Panc1 (cell line): ENCODE data around the gene HPCAL1. TPM values are rescaled to one million over a fixed set of nuclear protein-coding genes. Genes with fewer than 3 reads are reported as not detected.

Experiments used
- ATAC-seq: fragments of 200-7000 bp; cut with Tn5 transposase; 2 replicates; pipeline ENCODE4 v1.9.1; 2020; ENCODE audit warnings: mild to moderate bottlenecking, moderate library complexity
- BruUV-seq: library from RNA; stranded (reverse); fragments of 400-500 nt; replicated peaks from 2 replicates; lab custom pipeline; 2021; lab: Mats Ljungman, UMichigan
- CTCF ChIA-PET: fragments of 300-600 bp; sonication (Branson Sonifier 250); formaldehyde crosslinking; loops from one replicate; lab custom pipeline; 2022; ENCODE audit warnings: antibody characterized with exemption; lab: Charles Lee
- POLR2A ChIA-PET: fragments of 300-600 bp; sonication (Branson Sonifier 250); formaldehyde crosslinking; loops from one replicate; lab custom pipeline; 2022; ENCODE audit warnings: antibody characterized with exemption; lab: Charles Lee
- DNase-seq: peaks from one replicate; pipeline ENCODE4 v3.0.0-alpha.2; 2010; ENCODE audit warnings: low read depth, low spot score
- H3K27ac ChIP-seq: 2 replicates; pipeline ENCODE4 v1.5.1; 2011; ENCODE audit warnings: mild to moderate bottlenecking, low read length, inconsistent platforms
- H3K27me3 ChIP-seq: fragments of 200-500 bp; sonication (Bioruptor generic); 2 replicates; pipeline ENCODE4 v1.6.0; 2014; ENCODE audit warnings: low read length, inconsistent platforms; ENCODE audit not compliant: control insufficient read depth, insufficient read depth
- H3K36me3 ChIP-seq: fragments of 200-500 bp; sonication (Bioruptor generic); 2 replicates; pipeline ENCODE4 v1.5.1; 2014; ENCODE audit warnings: inconsistent platforms, mild to moderate bottlenecking, low read length, moderate library complexity; ENCODE audit not compliant: control insufficient read depth, insufficient read depth
- H3K4me1 ChIP-seq: 2 replicates; pipeline ENCODE4 v1.5.1; 2011; ENCODE audit warnings: inconsistent platforms, mild to moderate bottlenecking, low read length, moderate library complexity; ENCODE audit not compliant: control insufficient read depth, insufficient read depth
- H3K4me3 ChIP-seq, 2 experiments: 2 replicates each; pipeline ENCODE4 v1.5.1; 2011 to 2012; ENCODE audit warnings: low read depth in 2 of 2, low read length in 2 of 2, mild to moderate bottlenecking in 2 of 2, inconsistent platforms in 1 of 2, moderate library complexity in 1 of 2
- H3K9me3 ChIP-seq: fragments of 200-500 bp; sonication (Bioruptor generic); 2 replicates; pipeline ENCODE4 v1.5.1; 2014; ENCODE audit warnings: low read depth, mild to moderate bottlenecking, inconsistent platforms, low read length, moderate library complexity; ENCODE audit not compliant: control insufficient read depth, insufficient read depth
- POLR2AphosphoS5 ChIP-seq: IDR thresholded peaks from 2 replicates; pipeline ENCODE4 v1.6.1; 2012; ENCODE audit warnings: mild to moderate bottlenecking, low read depth, low read length, moderate library complexity
- SIN3A ChIP-seq: IDR thresholded peaks from 2 replicates; pipeline ENCODE4 v1.6.1; 2012; ENCODE audit warnings: low read depth, mild to moderate bottlenecking, low read length, moderate library complexity, borderline replicate concordance; ENCODE audit not compliant: insufficient read depth
- TCF7L2 ChIP-seq: IDR thresholded peaks from 2 replicates; pipeline ENCODE4 v1.6.1; 2011; ENCODE audit warnings: mild to moderate bottlenecking, low read depth, low read length, inconsistent platforms
- in situ Hi-C: cut with HindIII; loops from 2 replicates; pipeline ENCODE4 v1.10.0; 2016; ENCODE audit warnings: low sequenced_read_pairs, low pct_unique_long_range_greater_than_20kb
- intact Hi-C: fragments of 100-400 bp; cut with micrococcal nuclease; formaldehyde crosslinking; loops from one replicate; pipeline ENCODE4 v1.10.0; 2022; ENCODE audit not compliant: unreplicated experiment
- total RNA-seq: library from RNA; stranded (reverse); gene quantifications from one replicate; pipeline ENCODE4 v1.2.1, GENCODE V29; 2021; ENCODE audit not compliant: unreplicated experiment
- TF ChIP-seq, protein P1 (sequence below), 2 experiments: IDR thresholded peaks; 2 replicates each; pipeline ENCODE4 v1.6.1; 2011 to 2012; ENCODE audit warnings: low read depth in 2 of 2, control low read depth in 1 of 2, low read length in 1 of 2, mild to moderate bottlenecking in 1 of 2, moderate library complexity in 1 of 2; ENCODE audit not compliant: insufficient read depth in 1 of 2
- TF ChIP-seq, protein P2 (sequence below): fragments of 450-650 bp; IDR thresholded peaks from 2 replicates; pipeline ENCODE4 v1.5.1; 2017; ENCODE audit warnings: mild to moderate bottlenecking

The HPCAL1 gene
- total RNA-seq, 1 experiment from 2014 or later, result 234 TPM

DNA sequence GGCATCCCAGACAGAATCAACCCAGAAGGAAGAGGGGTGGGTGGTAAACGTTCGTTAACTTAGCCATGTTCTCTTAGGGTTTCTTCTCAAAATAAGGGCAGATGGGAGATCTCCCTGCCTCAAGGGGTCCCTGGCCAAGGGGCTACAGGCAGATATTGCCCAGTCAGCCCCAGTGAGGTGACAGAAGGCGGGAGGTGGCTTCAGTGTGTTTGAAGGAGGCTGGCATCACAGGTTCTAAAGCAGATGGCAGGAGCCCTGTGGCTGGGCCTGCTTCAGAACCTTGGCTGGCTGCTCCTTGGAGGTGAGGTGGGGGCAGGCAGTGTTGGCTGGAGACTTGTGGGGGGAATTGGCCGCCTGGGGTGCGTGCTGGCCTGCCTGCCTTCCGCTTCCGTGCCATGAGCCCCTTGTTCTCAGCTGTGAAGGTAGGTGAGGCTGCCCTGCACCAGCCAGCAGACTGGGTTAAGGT is 23.5 kb downstream of the HPCAL1 start:
- intact Hi-C loops (no loop called here), in situ Hi-C loops (no loop called here)
- Histone ChIP-seq H3K4me3 (no peak overlapping the region; a peak in 1 of 4 replicates), H3K27me3 (no peaks in the 10 kb centered on the region), H3K27ac (peak overlapping the region; percentile 99), H3K9me3 (no peaks in the 10 kb centered on the region), H3K36me3 (no peaks in the 10 kb centered on the region; the same call in 1 of the 2 replicates), H3K4me1 (peaks cover 79% of the 10 kb centered on the region)
- no peak for DNase-seq
- POLR2A ChIA-PET, result no interaction called here
- ATAC-seq, result 0 out of 2 replicates have a peak, but pooled peaks have one; percentile 0
- no TSS peak for BruUV-seq
- CTCF ChIA-PET, result no interaction called here
- TF ChIP-seq POLR2AphosphoS5, result 0 out of 2 replicates have a peak, but pooled peaks have one; percentile 8
- TF ChIP-seq, protein P1, sequence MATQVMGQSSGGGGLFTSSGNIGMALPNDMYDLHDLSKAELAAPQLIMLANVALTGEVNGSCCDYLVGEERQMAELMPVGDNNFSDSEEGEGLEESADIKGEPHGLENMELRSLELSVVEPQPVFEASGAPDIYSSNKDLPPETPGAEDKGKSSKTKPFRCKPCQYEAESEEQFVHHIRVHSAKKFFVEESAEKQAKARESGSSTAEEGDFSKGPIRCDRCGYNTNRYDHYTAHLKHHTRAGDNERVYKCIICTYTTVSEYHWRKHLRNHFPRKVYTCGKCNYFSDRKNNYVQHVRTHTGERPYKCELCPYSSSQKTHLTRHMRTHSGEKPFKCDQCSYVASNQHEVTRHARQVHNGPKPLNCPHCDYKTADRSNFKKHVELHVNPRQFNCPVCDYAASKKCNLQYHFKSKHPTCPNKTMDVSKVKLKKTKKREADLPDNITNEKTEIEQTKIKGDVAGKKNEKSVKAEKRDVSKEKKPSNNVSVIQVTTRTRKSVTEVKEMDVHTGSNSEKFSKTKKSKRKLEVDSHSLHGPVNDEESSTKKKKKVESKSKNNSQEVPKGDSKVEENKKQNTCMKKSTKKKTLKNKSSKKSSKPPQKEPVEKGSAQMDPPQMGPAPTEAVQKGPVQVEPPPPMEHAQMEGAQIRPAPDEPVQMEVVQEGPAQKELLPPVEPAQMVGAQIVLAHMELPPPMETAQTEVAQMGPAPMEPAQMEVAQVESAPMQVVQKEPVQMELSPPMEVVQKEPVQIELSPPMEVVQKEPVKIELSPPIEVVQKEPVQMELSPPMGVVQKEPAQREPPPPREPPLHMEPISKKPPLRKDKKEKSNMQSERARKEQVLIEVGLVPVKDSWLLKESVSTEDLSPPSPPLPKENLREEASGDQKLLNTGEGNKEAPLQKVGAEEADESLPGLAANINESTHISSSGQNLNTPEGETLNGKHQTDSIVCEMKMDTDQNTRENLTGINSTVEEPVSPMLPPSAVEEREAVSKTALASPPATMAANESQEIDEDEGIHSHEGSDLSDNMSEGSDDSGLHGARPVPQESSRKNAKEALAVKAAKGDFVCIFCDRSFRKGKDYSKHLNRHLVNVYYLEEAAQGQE (IDR thresholded peaks at IDR 0.05; ENCODE audit: insufficient read depth in 1 of 2, low read depth in 2 of 2, low read length in 1 of 2), result no peak

DNA sequence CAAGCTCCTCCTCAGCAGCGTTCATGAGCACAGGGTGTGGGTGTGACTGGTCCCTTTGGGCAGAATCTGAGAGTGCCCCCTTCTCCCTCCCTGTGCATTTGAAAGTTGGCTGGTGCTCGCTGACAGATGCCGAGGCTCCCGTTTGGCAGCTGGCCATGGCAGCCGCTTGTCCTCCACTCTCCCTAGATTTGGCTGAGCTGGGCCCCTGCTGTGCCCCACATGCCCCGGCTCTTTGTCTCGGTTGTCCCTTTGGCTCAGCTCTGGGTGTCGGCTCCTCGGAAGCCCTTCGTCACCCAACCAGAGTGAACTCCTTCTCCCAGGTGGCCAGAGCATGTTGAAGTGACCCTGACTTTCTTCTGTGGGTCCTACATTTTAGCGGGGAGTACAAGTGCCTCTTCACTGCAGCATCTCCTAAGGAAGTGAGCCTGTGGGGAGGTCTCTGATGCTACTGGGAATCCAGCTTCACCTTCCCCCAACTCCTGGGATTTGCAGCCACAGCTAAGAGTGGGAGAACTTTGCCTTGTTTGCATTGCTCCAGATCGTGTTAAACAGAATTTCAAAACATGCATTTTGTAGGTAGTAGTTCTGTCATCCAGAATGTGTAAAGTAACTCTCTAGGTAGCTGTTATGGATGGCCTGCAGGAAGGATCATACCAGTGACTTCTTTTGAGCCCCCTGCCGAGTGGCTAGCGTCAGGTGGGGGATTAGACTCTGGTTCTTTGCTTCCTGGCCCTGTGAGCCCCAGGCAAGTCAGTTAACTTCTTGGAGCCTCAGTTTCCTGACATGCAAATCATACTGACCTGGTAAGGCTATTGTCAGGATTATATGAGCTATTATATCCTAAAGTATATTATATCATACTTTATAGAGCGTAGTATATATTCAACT is 24.2 kb downstream of the HPCAL1 start:
- H3K36me3 ChIP-seq, result no peaks in the 10 kb centered on the region; the same call in 1 of the 2 replicates
- H3K27ac ChIP-seq, result peak overlapping the region; percentile 99
- no peak for DNase-seq
- BruUV-seq, result no TSS peak
- intact Hi-C loops (no loop called here), in situ Hi-C loops (no loop called here)
- TF ChIP-seq SIN3A (no peak), TCF7L2 (no peak), POLR2AphosphoS5 (no peak)
- TF ChIP-seq, protein P2, sequence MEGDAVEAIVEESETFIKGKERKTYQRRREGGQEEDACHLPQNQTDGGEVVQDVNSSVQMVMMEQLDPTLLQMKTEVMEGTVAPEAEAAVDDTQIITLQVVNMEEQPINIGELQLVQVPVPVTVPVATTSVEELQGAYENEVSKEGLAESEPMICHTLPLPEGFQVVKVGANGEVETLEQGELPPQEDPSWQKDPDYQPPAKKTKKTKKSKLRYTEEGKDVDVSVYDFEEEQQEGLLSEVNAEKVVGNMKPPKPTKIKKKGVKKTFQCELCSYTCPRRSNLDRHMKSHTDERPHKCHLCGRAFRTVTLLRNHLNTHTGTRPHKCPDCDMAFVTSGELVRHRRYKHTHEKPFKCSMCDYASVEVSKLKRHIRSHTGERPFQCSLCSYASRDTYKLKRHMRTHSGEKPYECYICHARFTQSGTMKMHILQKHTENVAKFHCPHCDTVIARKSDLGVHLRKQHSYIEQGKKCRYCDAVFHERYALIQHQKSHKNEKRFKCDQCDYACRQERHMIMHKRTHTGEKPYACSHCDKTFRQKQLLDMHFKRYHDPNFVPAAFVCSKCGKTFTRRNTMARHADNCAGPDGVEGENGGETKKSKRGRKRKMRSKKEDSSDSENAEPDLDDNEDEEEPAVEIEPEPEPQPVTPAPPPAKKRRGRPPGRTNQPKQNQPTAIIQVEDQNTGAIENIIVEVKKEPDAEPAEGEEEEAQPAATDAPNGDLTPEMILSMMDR, result no peak
- TF ChIP-seq, protein P1 (IDR thresholded peaks at IDR 0.05; ENCODE audit: insufficient read depth in 1 of 2, low read depth in 2 of 2, low read length in 1 of 2), result no peak
- peaks cover 86% of the 10 kb centered on the region for H3K4me1 ChIP-seq
- H3K9me3 ChIP-seq, result no peaks in the 10 kb centered on the region
- ChIA-PET CTCF (interaction anchor here (1.1 kb wide), 1 partner anchor 23 kb away, joined by 4 read pairs; no protein-coding TSS in a partner anchor), POLR2A (interaction anchor here (0.7 kb wide), 1 partner anchor 81 kb away, joined by 3 read pairs; no protein-coding TSS in a partner anchor)
- ATAC-seq, result 0 out of 2 replicates have a peak, but pooled peaks have one; percentile 0
- H3K4me3 ChIP-seq, result peak overlapping the region in 1 of 2 experiments; percentile 9; a peak in 1 of 4 replicates
- no peaks in the 10 kb centered on the region for H3K27me3 ChIP-seq
